Keratinocyte (primary cell): Measurements from ENCODE around the gene TMEM132C. TPM values are rescaled to one million over a fixed set of nuclear protein-coding genes. Genes with fewer than 3 reads are reported as not detected.

Source experiments
- DNase-seq: peaks from one replicate; pipeline ENCODE4 v3.0.0-alpha.2; 2011; ENCODE audit warnings: low read depth, missing footprints, low spot score
- FAIRE-seq: peaks from 2 replicates; lab custom pipeline; 2011; peaks lifted over from hg19 to GRCh38; lab: Jason Lieb, UNC
- H2AFZ ChIP-seq: 2 replicates; pipeline ENCODE4 v1.6.0; 2012; ENCODE audit warnings: low read length, control low read depth, inconsistent platforms; ENCODE audit not compliant: control insufficient read depth
- H3K27ac ChIP-seq: 2 replicates; pipeline ENCODE4 v1.5.1; 2011; ENCODE audit warnings: low read length; ENCODE audit not compliant: control insufficient read depth, insufficient read depth
- H3K27me3 ChIP-seq: 3 replicates; pipeline ENCODE4 v1.6.0; 2011; ENCODE audit warnings: low read length; ENCODE audit not compliant: control insufficient read depth, insufficient read depth; ENCODE audit errors: extremely low read depth
- H3K36me3 ChIP-seq, 2 experiments: 2 replicates in 1 of 2; 3 replicates in 1 of 2; pipeline ENCODE4 v1.5.1; 2011; ENCODE audit warnings: low read length in 2 of 2, mild to moderate bottlenecking in 1 of 2; ENCODE audit not compliant: control insufficient read depth in 2 of 2, insufficient read depth in 2 of 2; ENCODE audit errors: extremely low read depth in 1 of 2
- H3K4me1 ChIP-seq: 3 replicates; pipeline ENCODE4 v1.5.1; 2011; ENCODE audit warnings: low read length; ENCODE audit not compliant: control insufficient read depth, insufficient read depth; ENCODE audit errors: extremely low read depth
- H3K4me2 ChIP-seq: 3 replicates; pipeline ENCODE4 v1.6.0; 2011; ENCODE audit warnings: low read depth, low read length; ENCODE audit not compliant: control insufficient read depth, insufficient read depth; ENCODE audit errors: extremely low read depth
- H3K4me3 ChIP-seq, 3 experiments: fragments of 200-600 bp in 1 of 3; sonication (generic) in 1 of 3; 2 replicates in 2 of 3; 3 replicates in 1 of 3; pipeline ENCODE4 v1.5.1; 2011 to 2016; ENCODE audit warnings: low read length in 3 of 3, mild to moderate bottlenecking in 3 of 3, control low read depth in 2 of 3, inconsistent platforms in 1 of 3, low read depth in 1 of 3, mixed read lengths in 1 of 3, mixed run types in 1 of 3, moderate library complexity in 1 of 3; ENCODE audit not compliant: control insufficient read depth in 2 of 3, insufficient read depth in 2 of 3; ENCODE audit errors: extremely low read depth in 1 of 3
- H3K79me2 ChIP-seq: 2 replicates; pipeline ENCODE4 v1.6.0; 2012; ENCODE audit warnings: low read length; ENCODE audit not compliant: control insufficient read depth, insufficient read depth
- H3K9ac ChIP-seq: 3 replicates; pipeline ENCODE4 v1.6.0; 2011; ENCODE audit warnings: low read length; ENCODE audit not compliant: control insufficient read depth, insufficient read depth; ENCODE audit errors: extremely low read depth
- H3K9me1 ChIP-seq: 3 replicates; pipeline ENCODE4 v1.6.0; 2011; ENCODE audit warnings: low read length; ENCODE audit not compliant: control insufficient read depth, insufficient read depth; ENCODE audit errors: extremely low read depth
- H3K9me3 ChIP-seq: 2 replicates; pipeline ENCODE4 v1.5.1; 2012; ENCODE audit warnings: low read depth, low read length; ENCODE audit not compliant: control insufficient read depth
- H4K20me1 ChIP-seq: 3 replicates; pipeline ENCODE4 v1.6.0; 2011; ENCODE audit warnings: low read length; ENCODE audit not compliant: control insufficient read depth, insufficient read depth; ENCODE audit errors: extremely low read depth
- EZH2 ChIP-seq: IDR thresholded peaks from one replicate; pipeline ENCODE4 v1.6.1; 2012; ENCODE audit warnings: inconsistent platforms, mild to moderate bottlenecking, low read length, moderate library complexity
- dilution Hi-C: fragments of 300-500 bp; cut with MboI; formaldehyde crosslinking; loops from one replicate; pipeline ENCODE4 v1.7.0; 2020; ENCODE audit warnings: low sequenced_read_pairs; ENCODE audit not compliant: extremely low pct_ligation_motif_present
- polyA plus RNA-seq, 5 experiments: library from polyadenylated mRNA; depleted of rRNA in 3 of 5; stranded (reverse) in 3 of 5; stranded (forward) in 1 of 5; unstranded in 1 of 5; fragments of >200 nt; gene quantifications; 1 replicate in 1 of 5; 2 replicates in 3 of 5; 3 replicates in 1 of 5; pipeline versions ENCODE4 v1.2.1 to v1.2.3, GENCODE V29; 2011 to 2012; ENCODE audit warnings: missing spikeins in 2 of 5, low read depth in 1 of 5, low replicate concordance in 1 of 5
- TF ChIP-seq, protein P1 (sequence below), 3 experiments: IDR thresholded peaks in 1 of 3; conservative IDR thresholded peaks in 1 of 3; optimal IDR thresholded peaks in 1 of 3; 2 replicates in 2 of 3; 3 replicates in 1 of 3; pipeline versions ENCODE3 to v1.5.1; 2011; ENCODE audit warnings: low read length in 3 of 3, mild to moderate bottlenecking in 3 of 3, moderate library complexity in 2 of 3, control low read depth in 1 of 3, inconsistent platforms in 1 of 3; ENCODE audit not compliant: insufficient read depth in 2 of 3; ENCODE audit errors: extremely low read depth in 1 of 3

Gene TMEM132C
- polyA plus RNA-seq, 1 donor (not counting 4 experiments of a cell fraction or from before 2014, with no cell fraction given): not detected

DNA sequence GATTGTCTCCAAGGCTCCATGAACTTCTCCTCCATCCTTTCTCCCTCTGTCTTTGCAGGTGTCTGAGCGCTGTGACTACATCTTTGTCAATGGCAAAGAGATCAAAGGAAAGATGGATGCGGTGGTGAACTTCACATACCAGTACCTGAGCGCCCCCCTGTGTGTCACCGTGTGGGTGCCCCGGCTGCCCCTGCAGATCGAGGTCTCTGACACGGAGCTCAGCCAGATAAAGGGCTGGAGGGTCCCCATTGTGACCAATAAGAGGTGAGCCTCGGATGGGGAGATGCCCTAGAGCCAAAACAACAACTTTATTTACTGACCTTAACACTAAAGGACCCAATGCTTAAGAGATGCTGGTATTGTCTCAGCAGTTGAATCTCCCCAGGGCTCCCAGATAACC is 426.8 kb downstream of the TMEM132C start:
- Histone ChIP-seq H3K4me2 (no peak overlapping the region), H3K36me3 (no peaks in the 10 kb centered on the region), H3K9me1 (no peaks in the 10 kb centered on the region), H3K9ac (no peak overlapping the region), H4K20me1 (no peaks in the 10 kb centered on the region), H3K27me3 (no peaks in the 10 kb centered on the region), H2AFZ (no peak overlapping the region), H3K4me1 (no peaks in the 10 kb centered on the region), H3K9me3 (peaks cover 13% of the 10 kb centered on the region), H3K79me2 (no peaks in the 10 kb centered on the region), H3K27ac (no peak overlapping the region), H3K4me3 (no peak overlapping the region)
- DNase-seq (no peak), FAIRE-seq (no peak)
- no peak for TF ChIP-seq EZH2
- TF ChIP-seq, protein P1, sequence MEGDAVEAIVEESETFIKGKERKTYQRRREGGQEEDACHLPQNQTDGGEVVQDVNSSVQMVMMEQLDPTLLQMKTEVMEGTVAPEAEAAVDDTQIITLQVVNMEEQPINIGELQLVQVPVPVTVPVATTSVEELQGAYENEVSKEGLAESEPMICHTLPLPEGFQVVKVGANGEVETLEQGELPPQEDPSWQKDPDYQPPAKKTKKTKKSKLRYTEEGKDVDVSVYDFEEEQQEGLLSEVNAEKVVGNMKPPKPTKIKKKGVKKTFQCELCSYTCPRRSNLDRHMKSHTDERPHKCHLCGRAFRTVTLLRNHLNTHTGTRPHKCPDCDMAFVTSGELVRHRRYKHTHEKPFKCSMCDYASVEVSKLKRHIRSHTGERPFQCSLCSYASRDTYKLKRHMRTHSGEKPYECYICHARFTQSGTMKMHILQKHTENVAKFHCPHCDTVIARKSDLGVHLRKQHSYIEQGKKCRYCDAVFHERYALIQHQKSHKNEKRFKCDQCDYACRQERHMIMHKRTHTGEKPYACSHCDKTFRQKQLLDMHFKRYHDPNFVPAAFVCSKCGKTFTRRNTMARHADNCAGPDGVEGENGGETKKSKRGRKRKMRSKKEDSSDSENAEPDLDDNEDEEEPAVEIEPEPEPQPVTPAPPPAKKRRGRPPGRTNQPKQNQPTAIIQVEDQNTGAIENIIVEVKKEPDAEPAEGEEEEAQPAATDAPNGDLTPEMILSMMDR (optimal IDR thresholded peaks at IDR 0.05 in 1 of 3, IDR thresholded peaks at IDR 0.05 in 1 of 3, conservative IDR thresholded peaks at IDR 0.05 in 1 of 3; ENCODE audit: extremely low read depth in 1 of 3, insufficient read depth in 2 of 3, low read length in 3 of 3): no peak
- dilution Hi-C loops: no loop called here

DNA sequence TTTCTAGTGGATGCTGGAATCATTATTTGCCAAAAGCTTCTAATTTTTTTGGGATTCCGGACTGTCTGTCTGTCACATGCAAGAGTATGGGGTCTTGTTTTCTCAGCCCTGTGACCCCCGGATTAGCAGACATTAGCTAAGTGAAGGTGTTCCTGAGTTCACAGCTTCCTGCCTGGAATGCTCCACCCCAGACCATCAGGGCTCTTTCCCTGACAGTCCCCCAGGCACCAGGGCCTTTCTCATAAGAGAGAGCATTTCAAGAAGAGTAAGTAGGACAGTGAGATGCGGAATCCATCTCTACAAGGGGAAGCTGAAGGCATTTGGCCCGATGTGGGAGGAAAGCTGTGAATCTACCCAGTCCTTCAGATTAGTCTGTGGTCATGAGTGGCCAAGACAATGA is 427.5 kb downstream of the TMEM132C start:
- dilution Hi-C loops: no loop called here
- no peaks in the 10 kb centered on the region for H3K4me1 ChIP-seq
- FAIRE-seq (no peak), DNase-seq (no peak)
- TF ChIP-seq, protein P1 (optimal IDR thresholded peaks at IDR 0.05 in 1 of 3, IDR thresholded peaks at IDR 0.05 in 1 of 3, conservative IDR thresholded peaks at IDR 0.05 in 1 of 3; ENCODE audit: extremely low read depth in 1 of 3, insufficient read depth in 2 of 3, low read length in 3 of 3): no peak
- TF ChIP-seq EZH2: no peak
- no peak overlapping the region for H2AFZ ChIP-seq
- no peaks in the 10 kb centered on the region for H4K20me1 ChIP-seq
- H3K9me3 ChIP-seq: peaks cover 13% of the 10 kb centered on the region
- no peaks in the 10 kb centered on the region for H3K9me1 ChIP-seq
- H3K4me3 ChIP-seq: no peak overlapping the region
- H3K27me3 ChIP-seq: no peaks in the 10 kb centered on the region
- H3K27ac ChIP-seq: no peak overlapping the region
- no peak overlapping the region for H3K9ac ChIP-seq
- no peaks in the 10 kb centered on the region for H3K79me2 ChIP-seq
- H3K36me3 ChIP-seq: no peaks in the 10 kb centered on the region
- no peak overlapping the region for H3K4me2 ChIP-seq
